ENCODE results near the gene CDC42BPB.
A peak's percentile ranks its signal among the peaks of the same experiment; 100 is the strongest.

CDC42BPB gene

DNA sequence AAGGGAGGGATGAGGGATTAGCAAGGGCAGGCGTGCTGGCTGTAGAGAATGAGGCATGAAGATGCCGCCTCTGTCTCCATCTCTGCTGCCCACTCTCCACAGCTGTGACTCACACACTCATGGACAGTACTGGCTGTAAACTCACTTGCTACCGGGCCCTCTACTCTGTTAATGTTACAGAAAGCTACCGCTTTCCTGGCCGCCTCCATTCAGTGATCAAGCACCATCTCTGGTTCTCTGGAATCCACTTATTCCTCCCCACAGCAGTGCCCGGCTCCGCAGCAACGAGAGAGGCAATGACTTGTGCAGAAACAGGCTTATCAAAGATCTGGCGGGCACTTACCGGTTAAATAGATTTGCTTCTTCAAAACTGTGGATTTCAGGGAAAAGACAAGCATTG lies 100.1 kb downstream of the CDC42BPB start:
- ATAC-seq = no peak

GRCh38 chr14:102955636-102956408 lies 101.5 kb downstream of the CDC42BPB start:
- ATAC-seq = no peak

DNA sequence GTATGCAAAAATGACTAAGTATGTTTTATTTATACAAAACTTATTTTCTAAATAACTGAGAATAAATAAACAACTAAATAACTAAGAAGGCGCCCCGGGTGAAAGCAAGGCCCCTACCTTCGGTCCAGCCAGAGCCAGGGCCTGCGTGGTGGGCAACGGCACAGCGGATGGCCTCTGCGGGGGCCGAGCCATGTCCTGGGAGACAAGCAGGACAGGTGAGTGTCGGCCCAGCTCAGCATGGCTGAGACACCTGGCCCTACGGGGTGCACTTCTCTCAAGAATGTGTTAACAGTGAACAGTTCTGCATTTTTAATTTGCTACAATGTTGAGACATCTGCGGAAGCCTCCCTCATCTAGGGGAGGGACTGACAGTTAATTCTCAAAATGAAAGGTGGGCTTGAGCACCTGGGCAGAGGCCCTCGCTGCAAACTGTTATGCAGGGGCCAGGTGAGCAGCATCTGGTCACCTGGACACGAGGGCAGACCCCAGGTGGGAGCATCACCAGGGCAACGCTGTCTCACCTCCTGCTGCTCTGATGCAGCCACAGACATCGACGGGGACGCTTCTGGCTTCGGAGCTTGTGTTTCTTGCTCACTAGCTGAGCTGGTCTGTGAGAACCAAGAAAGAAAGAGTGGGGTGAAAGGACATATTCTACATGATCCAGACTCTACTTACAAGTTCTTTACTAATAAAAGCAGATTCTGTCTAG lies 103.1 kb downstream of the CDC42BPB start:
- ATAC-seq = no peak

GRCh38 chr14:102953100-102953499 lies 104.2 kb downstream of the CDC42BPB start:
- ATAC-seq = no peak

DNA sequence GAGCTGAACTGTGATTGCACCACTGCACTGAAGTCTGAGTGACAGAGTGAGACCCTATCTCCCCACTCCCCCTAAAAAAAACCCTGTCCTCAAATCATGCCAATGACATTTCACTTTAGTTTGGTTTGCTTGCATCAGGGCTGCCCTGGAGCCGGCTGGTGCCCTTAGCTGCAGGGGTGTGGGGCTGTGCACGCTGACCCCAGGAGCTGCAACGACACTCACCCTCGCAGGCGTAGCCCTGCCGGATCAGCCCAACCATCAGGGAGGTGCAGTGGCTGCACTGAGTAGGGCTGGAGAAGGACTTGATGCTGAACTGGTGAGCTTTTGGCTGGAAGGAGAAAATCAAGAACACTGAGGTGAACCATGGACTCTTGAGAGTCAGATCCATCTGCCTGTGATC lies 105.1 kb downstream of the CDC42BPB start:
- ATAC-seq = no peak

DNA sequence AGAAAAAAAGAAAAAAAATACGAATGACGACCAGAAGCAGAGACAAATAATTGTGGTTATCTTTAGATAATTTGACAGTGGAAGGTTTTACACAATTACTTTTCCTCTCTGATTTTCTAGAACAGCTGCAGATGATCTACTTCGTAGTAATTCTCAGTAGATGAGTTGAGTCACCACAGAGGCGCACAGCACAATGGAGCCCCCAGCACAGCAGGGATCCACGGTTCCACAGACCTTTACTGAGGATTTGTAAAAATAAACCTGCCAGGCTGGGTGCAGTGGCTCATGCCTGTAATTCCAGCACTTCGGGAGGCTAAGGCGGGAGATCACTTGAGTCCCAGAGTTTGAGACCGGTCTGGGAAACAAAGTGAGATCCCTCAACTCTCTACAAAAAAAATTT lies 105.5 kb downstream of the CDC42BPB start:
- no peak for ATAC-seq

GRCh38 chr14:102951034-102951433 lies 106.3 kb downstream of the CDC42BPB start:
- ATAC-seq = no peak

- ATAC-seq = no peak
Observed at GRCh38 chr14:102949801-102950451, 107.4 kb downstream of the CDC42BPB start.

- ATAC-seq = peak; percentile 43 to 52
Observed at GRCh38 chr14:102949062-102949800, 108.1 kb downstream of the CDC42BPB start.

DNA sequence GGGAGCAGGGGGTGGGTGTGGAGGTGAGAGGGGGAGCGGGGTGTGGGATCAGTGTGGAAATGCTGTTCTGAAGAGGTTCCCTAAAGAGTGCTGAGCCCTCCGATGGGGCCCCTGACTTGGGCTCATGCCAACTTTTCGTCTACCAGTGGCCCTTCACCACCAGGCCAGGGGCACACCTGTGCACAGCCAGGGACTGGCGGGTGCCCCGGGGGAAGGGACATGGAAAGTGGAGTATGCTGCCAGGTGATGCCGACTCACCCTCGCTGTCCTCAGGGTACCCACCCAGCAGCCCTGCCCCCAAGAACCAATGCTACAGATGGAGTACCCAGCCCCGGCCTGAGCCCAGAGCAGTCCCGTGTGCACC lies 108.7 kb downstream of the CDC42BPB start:
- ATAC-seq = peak in 1 of 2 donors; percentile 12

DNA sequence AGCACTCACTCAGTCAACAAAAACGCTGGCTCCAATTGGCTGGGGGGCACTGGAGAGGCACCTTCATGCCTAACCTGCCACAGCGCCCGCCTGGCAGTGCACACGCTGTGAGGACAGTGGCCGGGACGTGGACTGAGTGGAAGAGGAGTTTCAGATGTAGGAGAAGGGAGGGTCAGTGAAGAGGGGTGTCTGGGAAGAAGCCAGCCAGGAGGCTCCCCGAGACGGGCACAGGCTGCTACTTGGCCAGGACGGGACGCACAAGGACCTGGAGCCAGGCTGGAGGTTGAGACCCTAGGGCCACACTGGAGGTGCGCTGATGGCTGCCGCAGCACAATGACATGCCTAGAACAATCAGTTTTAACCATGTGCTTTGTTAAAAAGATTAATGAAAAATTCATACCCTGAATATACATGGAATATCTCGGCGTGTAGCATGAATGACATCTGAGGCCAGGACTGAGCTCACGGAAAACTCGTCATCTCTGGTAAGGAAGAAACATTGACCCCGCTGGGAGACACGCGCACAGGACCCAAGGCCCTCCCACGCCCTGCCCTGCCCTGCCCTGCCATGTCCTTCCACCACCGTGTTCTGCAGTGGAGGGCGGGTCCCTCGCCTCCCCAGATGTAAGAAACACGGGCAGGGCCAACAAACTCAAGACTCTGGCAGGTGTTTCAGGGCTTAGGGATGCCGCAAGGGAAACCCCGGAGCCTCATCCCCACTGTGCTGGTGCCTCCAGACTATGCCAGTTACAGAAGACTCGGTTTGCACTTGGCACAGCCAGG lies 109.8 kb downstream of the CDC42BPB start:
- no peak for ATAC-seq

GRCh38 chr14:102945346-102946130 lies 111.8 kb downstream of the CDC42BPB start:
- no peak for ATAC-seq

GRCh38 chr14:102944448-102945330 lies 112.7 kb downstream of the CDC42BPB start:
- ATAC-seq = no peak

DNA sequence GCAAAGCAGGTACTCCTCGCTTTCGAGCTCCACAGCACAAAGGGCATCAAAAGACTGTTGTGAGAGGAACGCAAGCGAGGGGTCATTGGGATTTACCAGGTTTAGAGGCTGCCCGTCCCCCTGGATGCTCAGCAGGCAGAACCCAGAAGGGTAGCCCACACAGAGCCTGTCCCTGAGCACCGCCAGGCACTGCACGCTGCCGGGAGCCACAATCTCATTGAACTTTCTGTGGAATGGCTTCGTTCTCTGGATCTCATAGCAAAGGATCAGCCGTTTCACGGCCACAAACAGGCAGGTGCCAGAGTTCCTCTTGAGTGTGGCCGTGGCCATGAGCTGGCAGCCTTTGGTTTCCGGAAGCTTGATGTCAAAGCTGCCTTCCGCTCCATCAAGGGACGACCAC lies 113.4 kb downstream of the CDC42BPB start:
- no peak for ATAC-seq

DNA sequence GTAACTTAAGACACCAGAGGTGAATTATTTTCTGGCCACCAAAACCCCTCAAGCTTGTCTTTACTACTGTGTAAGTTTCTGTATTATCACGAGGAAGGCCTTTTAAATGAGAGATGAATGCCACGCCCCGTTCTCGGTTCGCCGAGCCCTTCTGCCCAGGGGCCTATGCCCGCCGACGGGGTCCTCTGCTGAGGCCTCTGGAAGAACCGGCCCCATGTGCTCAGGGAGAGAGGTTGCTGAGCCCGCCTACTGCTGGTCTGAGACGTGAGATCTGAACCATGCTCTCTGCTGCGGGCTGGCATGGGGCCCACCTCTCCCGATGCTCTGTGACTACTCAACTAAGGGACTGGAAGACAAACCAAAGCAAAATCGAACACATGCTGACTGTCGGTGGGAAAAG lies 113.9 kb downstream of the CDC42BPB start:
- ATAC-seq = no peak

DNA sequence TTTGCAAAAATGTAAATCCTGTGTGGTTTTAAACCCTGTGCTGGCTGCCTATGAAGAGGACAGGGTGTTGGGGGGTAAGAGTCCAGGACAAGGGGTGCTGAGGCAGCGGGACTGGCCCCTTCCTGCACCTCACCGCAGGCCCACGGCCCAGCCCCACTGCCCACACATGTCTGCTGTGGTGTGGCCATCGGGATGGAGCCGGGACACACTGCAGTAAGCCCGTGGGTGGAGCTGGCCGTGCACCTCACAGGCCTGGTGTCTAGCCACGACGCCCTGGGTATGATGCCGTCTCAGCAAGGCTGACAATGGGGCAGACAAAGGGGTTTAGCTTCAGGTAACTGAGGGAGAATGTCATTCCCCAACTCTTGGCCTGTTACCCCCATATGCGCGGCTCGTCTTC lies 115.3 kb downstream of the CDC42BPB start:
- ATAC-seq = no peak

GRCh38 chr14:102941419-102942011 lies 115.8 kb downstream of the CDC42BPB start:
- ATAC-seq = no peak

GRCh38 chr14:102940729-102941362 lies 116.5 kb downstream of the CDC42BPB start:
- no peak for ATAC-seq

DNA sequence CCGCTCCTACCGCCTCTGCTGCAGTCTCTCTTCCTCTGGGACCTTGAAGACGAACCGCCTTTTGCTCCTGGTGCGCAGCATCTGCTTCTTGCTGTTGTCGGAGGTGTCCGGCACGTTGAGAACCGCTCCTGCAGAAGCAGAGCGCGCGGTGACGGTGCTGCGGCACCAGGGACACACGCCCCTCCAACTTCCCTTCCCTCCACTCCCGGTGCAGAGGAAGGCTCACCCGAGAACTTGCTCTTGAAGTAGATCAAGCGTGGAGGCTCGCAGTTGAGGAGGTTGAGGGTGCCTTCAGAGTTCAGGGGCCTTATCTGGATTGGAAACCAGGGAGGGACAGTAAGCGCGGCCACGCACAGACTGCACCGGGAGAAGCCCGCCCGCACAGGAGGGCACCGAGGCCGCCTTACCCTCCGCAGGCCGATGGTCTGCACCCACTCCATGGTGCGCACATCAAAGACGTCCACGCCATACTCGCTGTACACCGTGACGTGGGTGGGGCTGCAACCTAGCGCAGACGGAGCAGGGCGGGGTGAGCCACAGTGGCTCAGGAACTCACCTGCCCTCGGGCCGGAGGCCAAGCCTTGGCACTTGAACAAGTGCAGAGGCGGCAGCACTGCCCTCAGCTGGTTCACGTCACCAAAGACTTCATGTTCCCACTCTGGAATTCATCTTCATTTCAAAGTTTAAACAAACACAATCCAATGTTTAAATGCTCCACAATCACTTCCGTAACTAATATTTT lies 117.4 kb downstream of the CDC42BPB start:
- ATAC-seq = no peak

Measured in activated CD4-positive, CD25-positive, alpha-beta regulatory T cell treated with anti-CD3 and anti-CD28 coated beads, Interleukin-2, amount 50 U/mL, for 24 hours (primary cell).